HG03108 (cell line): ENCODE results near the gene AEN.

Source experiments
- ATAC-seq: cut with Tn5 transposase; IDR thresholded peaks from one replicate; pipeline ENCODE4 v1.9.1; 2021; ENCODE audit warnings: moderate library complexity; ENCODE audit not compliant: unreplicated experiment

AEN gene

GRCh38 chr15:88661041-88661700 lies 40.0 kb downstream of the AEN start:
- no peak for ATAC-seq

- ATAC-seq: no peak
Observed at GRCh38 chr15:88661761-88662556, 40.8 kb downstream of the AEN start.

- no peak for ATAC-seq
Observed at GRCh38 chr15:88663141-88663621, 42.0 kb downstream of the AEN start.

- no peak for ATAC-seq
Observed at GRCh38 chr15:88664151-88664778, 43.1 kb downstream of the AEN start.

GRCh38 chr15:88674661-88675060 lies 53.5 kb downstream of the AEN start:
- no peak for ATAC-seq

- no peak for ATAC-seq
Observed at GRCh38 chr15:88678755-88679154, 57.6 kb downstream of the AEN start.

- ATAC-seq: no peak
Observed at GRCh38 chr15:88680241-88681001, 59.3 kb downstream of the AEN start.

GRCh38 chr15:88681610-88682221 lies 60.6 kb downstream of the AEN start:
- ATAC-seq: no peak
